Astrocyte of the cerebellum (primary cell): Measurements from ENCODE around the gene ZNF24.

ENCODE experiments used
- DNase-seq: peaks from one replicate; pipeline ENCODE4 v3.0.0-alpha.2; 2011; ENCODE audit warnings: low read depth
- H3K4me3 ChIP-seq: 2 replicates; pipeline ENCODE4 v1.5.1; 2011; ENCODE audit warnings: mild to moderate bottlenecking, low read depth, low read length, moderate library complexity
- in situ Hi-C: cut with HindIII; loops from 2 replicates; pipeline ENCODE4 v1.10.0; 2017; ENCODE audit warnings: low sequenced_read_pairs
- TF ChIP-seq, protein P1 (sequence below): IDR thresholded peaks from 2 replicates; pipeline ENCODE4 v1.5.1; 2012; ENCODE audit warnings: low read length, low read depth, moderate library complexity, mild to moderate bottlenecking; ENCODE audit errors: missing control alignments

The ZNF24 gene

DNA sequence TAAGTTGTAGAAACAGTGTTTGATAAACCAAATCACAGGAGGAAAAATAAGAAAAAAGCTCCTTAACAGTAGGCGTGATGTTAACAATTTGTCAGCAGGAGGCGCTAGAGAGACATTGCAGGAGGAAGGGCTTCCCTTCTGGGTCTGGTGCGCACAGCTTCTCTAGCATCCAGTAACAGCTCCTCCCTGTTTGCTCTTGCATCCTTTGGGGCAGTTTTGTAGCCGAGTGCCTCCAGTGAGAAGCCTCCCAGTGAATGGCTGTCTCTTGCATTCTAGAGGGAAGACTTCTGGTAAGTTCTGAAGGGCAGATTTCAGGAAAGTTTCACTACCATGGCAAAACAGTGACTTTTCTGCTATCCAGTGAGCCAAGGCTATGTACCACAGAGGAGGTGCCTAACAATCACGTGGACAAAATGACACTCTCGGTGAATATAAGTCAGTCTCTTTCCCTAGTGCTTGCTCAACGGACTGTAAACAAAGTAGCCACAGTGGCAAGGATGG lies 42.4 kb upstream of the ZNF24 start:
- no peak overlapping the region for H3K4me3 ChIP-seq
- peak; percentile 76 for DNase-seq
- in situ Hi-C loops: no loop called here
- TF ChIP-seq, protein P1, sequence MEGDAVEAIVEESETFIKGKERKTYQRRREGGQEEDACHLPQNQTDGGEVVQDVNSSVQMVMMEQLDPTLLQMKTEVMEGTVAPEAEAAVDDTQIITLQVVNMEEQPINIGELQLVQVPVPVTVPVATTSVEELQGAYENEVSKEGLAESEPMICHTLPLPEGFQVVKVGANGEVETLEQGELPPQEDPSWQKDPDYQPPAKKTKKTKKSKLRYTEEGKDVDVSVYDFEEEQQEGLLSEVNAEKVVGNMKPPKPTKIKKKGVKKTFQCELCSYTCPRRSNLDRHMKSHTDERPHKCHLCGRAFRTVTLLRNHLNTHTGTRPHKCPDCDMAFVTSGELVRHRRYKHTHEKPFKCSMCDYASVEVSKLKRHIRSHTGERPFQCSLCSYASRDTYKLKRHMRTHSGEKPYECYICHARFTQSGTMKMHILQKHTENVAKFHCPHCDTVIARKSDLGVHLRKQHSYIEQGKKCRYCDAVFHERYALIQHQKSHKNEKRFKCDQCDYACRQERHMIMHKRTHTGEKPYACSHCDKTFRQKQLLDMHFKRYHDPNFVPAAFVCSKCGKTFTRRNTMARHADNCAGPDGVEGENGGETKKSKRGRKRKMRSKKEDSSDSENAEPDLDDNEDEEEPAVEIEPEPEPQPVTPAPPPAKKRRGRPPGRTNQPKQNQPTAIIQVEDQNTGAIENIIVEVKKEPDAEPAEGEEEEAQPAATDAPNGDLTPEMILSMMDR: peak; percentile 87

DNA sequence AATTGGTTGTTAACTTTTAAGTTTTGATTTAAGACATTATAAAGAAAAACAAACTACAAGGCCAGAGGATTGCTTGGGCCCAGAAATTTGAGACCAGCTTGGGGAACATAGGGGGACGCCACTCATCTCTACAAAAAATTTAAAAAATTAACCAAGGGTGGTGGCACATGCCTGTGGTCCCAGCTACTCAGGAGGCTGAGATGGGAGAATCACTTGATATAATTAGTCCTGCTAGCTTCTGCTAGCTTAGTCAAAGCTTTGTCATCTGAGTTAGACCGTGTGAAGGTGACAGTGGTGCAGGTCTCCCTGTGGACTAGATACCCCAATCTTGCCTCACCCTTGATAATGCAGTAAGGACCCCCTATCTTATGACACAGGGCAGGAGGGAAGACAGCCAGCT lies 38.9 kb upstream of the ZNF24 start:
- in situ Hi-C loops: no loop called here
- TF ChIP-seq, protein P1: no peak

DNA sequence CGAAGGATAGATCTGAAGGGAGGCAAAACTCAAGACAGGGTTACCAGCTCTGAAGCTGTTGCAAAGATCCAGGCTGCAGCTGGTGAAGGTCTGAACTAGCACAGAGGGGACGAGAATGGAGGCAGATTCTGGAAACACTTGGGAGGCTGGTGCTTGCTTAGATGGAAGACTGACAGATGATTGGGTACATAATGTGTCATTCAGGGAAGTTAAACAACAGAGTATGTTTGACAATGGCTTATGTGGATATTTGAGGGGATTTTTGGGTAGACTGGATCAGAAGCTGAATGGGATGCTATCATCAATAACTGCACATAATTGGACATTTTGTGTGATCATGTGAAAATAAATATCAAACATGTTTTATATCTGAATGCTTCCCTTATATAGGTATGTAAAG lies 35.2 kb upstream of the ZNF24 start:
- no peak overlapping the region for H3K4me3 ChIP-seq
- in situ Hi-C loops: no loop called here
- TF ChIP-seq, protein P1: no peak
- no peak for DNase-seq

More for the DNA sequence above, 38.9 kb upstream of the ZNF24 start:
- no peak for DNase-seq
- H3K4me3 ChIP-seq: no peak overlapping the region

DNA sequence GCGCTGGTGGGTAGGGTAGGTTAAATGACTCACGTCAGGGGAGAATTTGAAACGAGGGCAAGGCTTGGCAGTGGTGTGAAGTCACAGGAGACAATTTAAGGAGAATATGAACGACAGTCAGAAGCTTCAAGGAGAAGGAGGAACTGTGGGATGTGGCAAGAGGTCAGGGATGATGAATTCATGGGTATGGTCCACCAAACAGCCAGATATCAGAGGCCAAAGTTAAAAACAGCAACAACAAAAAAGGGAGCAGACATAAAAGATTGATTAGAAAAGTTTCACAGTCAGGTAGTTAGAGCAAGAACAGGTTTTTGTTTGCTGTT lies 34.3 kb upstream of the ZNF24 start:
- DNase-seq: no peak
- H3K4me3 ChIP-seq: no peak overlapping the region
- in situ Hi-C loops: no loop called here
- TF ChIP-seq, protein P1: no peak

DNA sequence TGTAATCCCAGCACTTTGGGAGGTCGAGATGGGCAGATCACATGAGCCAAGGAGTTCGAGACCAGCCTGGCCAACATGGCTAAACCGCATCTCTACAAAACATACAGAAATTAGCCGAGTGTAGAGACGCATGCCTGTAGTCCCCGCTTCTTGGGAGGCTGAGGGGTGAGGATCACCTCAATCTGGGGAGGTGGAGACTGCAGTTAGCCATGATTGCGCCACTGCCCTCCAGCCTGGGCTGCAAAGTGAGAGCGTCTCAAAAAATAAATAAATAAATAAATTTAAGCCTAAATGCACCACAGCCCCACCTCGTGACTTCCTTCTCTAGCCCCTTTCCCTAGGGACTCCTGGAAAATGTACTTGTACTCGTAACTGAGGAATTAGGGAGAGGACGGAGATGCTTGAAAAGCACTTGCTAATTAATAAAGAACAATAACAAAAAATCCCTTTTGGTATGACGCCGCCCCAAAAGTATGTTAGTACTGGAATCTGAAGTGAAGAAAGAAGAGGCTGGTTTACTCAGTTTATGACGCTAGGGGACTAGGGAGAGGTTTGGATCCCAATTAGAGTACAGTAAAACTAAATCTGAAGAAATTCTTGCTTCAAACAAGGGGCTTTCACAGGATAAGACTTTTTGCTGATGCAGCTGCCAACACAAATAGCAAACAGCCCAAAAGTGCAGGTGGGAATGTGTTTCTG lies 33.8 kb upstream of the ZNF24 start:
- in situ Hi-C loops: no loop called here
- TF ChIP-seq, protein P1: no peak
- H3K4me3 ChIP-seq: no peak overlapping the region
- DNase-seq: no peak

DNA sequence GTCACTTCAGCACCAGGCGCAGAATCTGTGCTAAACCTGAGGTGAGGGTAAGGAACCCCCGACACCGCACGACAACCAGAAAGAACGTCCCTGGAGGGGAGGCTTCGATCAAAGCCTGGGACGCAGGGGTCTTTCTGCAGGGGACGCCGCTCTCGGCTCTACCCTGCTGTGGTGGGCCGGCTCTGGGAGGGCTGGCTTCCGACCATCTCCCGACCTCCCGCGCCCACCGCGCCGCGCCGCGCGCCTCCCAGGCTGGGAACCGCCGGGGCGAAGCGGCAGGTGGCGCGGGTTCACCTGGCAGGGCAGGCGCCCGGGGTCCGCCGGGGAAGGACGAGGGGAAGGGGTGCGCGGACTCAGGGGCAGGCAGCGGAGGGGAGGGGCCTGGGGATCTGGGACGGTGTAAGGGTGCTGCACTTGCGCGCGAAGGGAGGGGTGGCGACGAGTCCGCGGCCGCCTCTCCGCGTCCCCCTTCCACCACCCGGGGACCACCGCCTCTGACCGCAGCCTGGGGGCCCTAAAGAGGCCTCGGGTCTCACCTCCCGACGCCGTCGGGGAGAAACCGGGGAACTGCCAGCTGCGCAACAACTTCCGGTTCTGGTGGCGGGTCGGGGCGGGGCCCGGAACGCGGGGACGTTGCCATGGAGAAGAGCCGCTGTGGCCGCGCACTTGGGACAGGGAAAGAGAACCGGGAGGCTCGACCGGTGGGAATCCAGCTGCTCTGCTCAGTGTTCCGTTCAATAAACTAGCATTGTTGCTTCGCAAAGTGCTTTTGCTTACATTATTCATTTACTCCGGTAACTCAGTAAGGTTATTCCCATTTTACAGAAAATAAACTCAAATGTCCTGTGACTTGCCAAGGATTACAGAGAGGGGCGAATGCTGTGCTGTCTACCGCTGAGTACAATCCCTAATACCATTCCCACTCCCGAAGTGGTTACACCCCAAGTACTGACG lies 32.8 kb upstream of the ZNF24 start, which contains the start of gene ZNF396:
Gene ZNF396, minus strand, starts transcription at position 596 of the 954 bp plus-strand sequence. CDS start 3,045 bp downstream, outside the sequence.
- H3K4me3 ChIP-seq: peak within 1 kb of the TSS; percentile 67
- in situ Hi-C loops: no loop called here
- TF ChIP-seq, protein P1: no peak
- DNase-seq: no peak
